Measurements from ENCODE around the gene GRK6. TPM values are rescaled to one million over a fixed set of nuclear protein-coding genes. Genes with fewer than 3 reads are reported as not detected.

Gene GRK6
- polyA plus RNA-seq = 16.6 TPM
- long read RNA-seq, donor 1, partial matches to known transcripts = 0 of 1 reads
- long read RNA-seq, donor 1, other reads (novel, unspliced or antisense) = 0 of 1 reads
- long read RNA-seq, donor 2, transcript GRK6-201 (16 exons, 2,939 nt) = major isoform, 5 of 6 reads
- long read RNA-seq, donor 2, partial matches to known transcripts = 0 of 6 reads
- long read RNA-seq, donor 2, other reads (novel, unspliced or antisense) = 0 of 6 reads
- long read RNA-seq, donor 3, transcript GRK6-201 (16 exons, 2,939 nt) = major isoform, 9 of 10 reads
- long read RNA-seq, donor 3, partial matches to known transcripts = 0 of 10 reads
- long read RNA-seq, donor 3, other reads (novel, unspliced or antisense) = 0 of 10 reads
- long read RNA-seq, donor 4 = 0 reads
- long read RNA-seq, donor 5, transcript GRK6-201 (16 exons, 2,939 nt) = major isoform, 6 of 6 reads
- long read RNA-seq, donor 5, partial matches to known transcripts = 0 of 6 reads
- long read RNA-seq, donor 5, other reads (novel, unspliced or antisense) = 0 of 6 reads
- long read RNA-seq, donor 6, transcript GRK6-201 (16 exons, 2,939 nt) = major isoform, 8 of 8 reads
- long read RNA-seq, donor 6, partial matches to known transcripts = 0 of 8 reads
- long read RNA-seq, donor 6, other reads (novel, unspliced or antisense) = 0 of 8 reads
- long read RNA-seq, donor 7, partial matches to known transcripts = 0 of 2 reads
- long read RNA-seq, donor 7, other reads (novel, unspliced or antisense) = 0 of 2 reads
- long read RNA-seq, donor 8, partial matches to known transcripts = 0 of 4 reads
- long read RNA-seq, donor 8, other reads (novel, unspliced or antisense) = 0 of 4 reads
- long read RNA-seq, donor 9, partial matches to known transcripts = 0 of 4 reads
- long read RNA-seq, donor 9, other reads (novel, unspliced or antisense) = 0 of 4 reads
- long read RNA-seq, donor 10, transcript GRK6-201 (16 exons, 2,939 nt) = major isoform, 7 of 7 reads
- long read RNA-seq, donor 10, partial matches to known transcripts = 0 of 7 reads
- long read RNA-seq, donor 10, other reads (novel, unspliced or antisense) = 0 of 7 reads
- long read RNA-seq, donor 11, transcript GRK6-201 (16 exons, 2,939 nt) = major isoform, 7 of 7 reads
- long read RNA-seq, donor 11, partial matches to known transcripts = 0 of 7 reads
- long read RNA-seq, donor 11, other reads (novel, unspliced or antisense) = 0 of 7 reads

GRCh38 chr5:177426566-177427210, at the start of gene GRK6:
TSS of gene GRK6 (plus strand) at chr5:177426676. CDS start at chr5:177426846, 170 bp downstream.
- Histone ChIP-seq H3K27ac (ENCODE audit: low read length) (peak within 1 kb of the TSS; percentile 91), H3K9me3 (ENCODE audit: control insufficient read depth, low read depth, low read length) (no peaks in the 10 kb centered on the region), H3K27me3 (ENCODE audit: control insufficient read depth, insufficient read depth, low read length) (no peaks in the 10 kb centered on the region), H3K4me1 (ENCODE audit: control insufficient read depth, insufficient read depth, low read length) (peaks cover 16% of the 10 kb centered on the region), H3K36me3 (ENCODE audit: control insufficient read depth, insufficient read depth, low read length) (peaks cover 11% of the 10 kb centered on the region), H3K4me3 (ENCODE audit: low read length) (peak within 1 kb of the TSS; percentile 57)
- peak; percentile 63 to 78 for DNase-seq
- WGBS (ENCODE audit: insufficient coverage, low lambda C conversion rate) = no CpG with 5 or more reads among the region's 82 CpGs

- H3K4me3 ChIP-seq (ENCODE audit: low read length) = no peak overlapping the region
- peaks cover 2% of the 10 kb centered on the region for H3K27me3 ChIP-seq (ENCODE audit: control insufficient read depth, insufficient read depth, low read length)
- no peak for DNase-seq
- peak overlapping the region; percentile 84 for H3K27ac ChIP-seq (ENCODE audit: low read length)
- H3K9me3 ChIP-seq (ENCODE audit: control insufficient read depth, low read depth, low read length) = no peaks in the 10 kb centered on the region
- peaks cover 18% of the 10 kb centered on the region for H3K4me1 ChIP-seq (ENCODE audit: control insufficient read depth, insufficient read depth, low read length)
- WGBS (ENCODE audit: insufficient coverage, low lambda C conversion rate) = no CpG with 5 or more reads among the region's 8 CpGs
- no peaks in the 10 kb centered on the region for H3K36me3 ChIP-seq (ENCODE audit: control insufficient read depth, insufficient read depth, low read length)
These were observed 48.4 kb upstream of the GRK6 start for GRCh38 chr5:177377851-177378776.

- Histone ChIP-seq H3K27ac (ENCODE audit: low read length) (peak overlapping the region; percentile 84), H3K36me3 (ENCODE audit: control insufficient read depth, insufficient read depth, low read length) (no peaks in the 10 kb centered on the region), H3K4me3 (ENCODE audit: low read length) (no peak overlapping the region), H3K4me1 (ENCODE audit: control insufficient read depth, insufficient read depth, low read length) (peaks cover 18% of the 10 kb centered on the region), H3K9me3 (ENCODE audit: control insufficient read depth, low read depth, low read length) (no peaks in the 10 kb centered on the region), H3K27me3 (ENCODE audit: control insufficient read depth, insufficient read depth, low read length) (peaks cover 9% of the 10 kb centered on the region)
- DNase-seq = peak; percentile 61 to 65
- WGBS (ENCODE audit: insufficient coverage, low lambda C conversion rate) = 100% methylated on average over 1 of the region's 15 CpGs
These were observed 47.3 kb upstream of the GRK6 start for GRCh38 chr5:177378884-177379883.

- H3K27ac ChIP-seq (ENCODE audit: low read length) = no peak overlapping the region
- no CpG with 5 or more reads among the region's 6 CpGs for WGBS (ENCODE audit: insufficient coverage, low lambda C conversion rate)
These were observed 45.7 kb upstream of the GRK6 start for GRCh38 chr5:177380805-177381126.

GRCh38 chr5:177382423-177383029, 44.0 kb upstream of the GRK6 start:
- Histone ChIP-seq H3K27ac (ENCODE audit: low read length) (no peak overlapping the region), H3K9me3 (ENCODE audit: control insufficient read depth, low read depth, low read length) (no peaks in the 10 kb centered on the region), H3K4me1 (ENCODE audit: control insufficient read depth, insufficient read depth, low read length) (peaks cover 17% of the 10 kb centered on the region), H3K36me3 (ENCODE audit: control insufficient read depth, insufficient read depth, low read length) (no peaks in the 10 kb centered on the region), H3K27me3 (ENCODE audit: control insufficient read depth, insufficient read depth, low read length) (peaks cover 11% of the 10 kb centered on the region), H3K4me3 (ENCODE audit: low read length) (no peak overlapping the region)
- WGBS (ENCODE audit: insufficient coverage, low lambda C conversion rate) = no CpG with 5 or more reads among the region's 11 CpGs
- no peak for DNase-seq

More at GRCh38 chr5:177380805-177381126, 45.7 kb upstream of the GRK6 start:
- H3K36me3 ChIP-seq (ENCODE audit: control insufficient read depth, insufficient read depth, low read length) = no peaks in the 10 kb centered on the region
- H3K4me1 ChIP-seq (ENCODE audit: control insufficient read depth, insufficient read depth, low read length) = peaks cover 18% of the 10 kb centered on the region
- H3K4me3 ChIP-seq (ENCODE audit: low read length) = no peak overlapping the region
- no peaks in the 10 kb centered on the region for H3K9me3 ChIP-seq (ENCODE audit: control insufficient read depth, low read depth, low read length)
- DNase-seq = no peak
- peaks cover 11% of the 10 kb centered on the region for H3K27me3 ChIP-seq (ENCODE audit: control insufficient read depth, insufficient read depth, low read length)

- H3K9me3 ChIP-seq (ENCODE audit: control insufficient read depth, low read depth, low read length) = no peaks in the 10 kb centered on the region
- H3K27ac ChIP-seq (ENCODE audit: low read length) = no peak overlapping the region
- no CpG with 5 or more reads among the region's 9 CpGs for WGBS (ENCODE audit: insufficient coverage, low lambda C conversion rate)
- no peak for DNase-seq
- peaks cover 11% of the 10 kb centered on the region for H3K4me1 ChIP-seq (ENCODE audit: control insufficient read depth, insufficient read depth, low read length)
- H3K36me3 ChIP-seq (ENCODE audit: control insufficient read depth, insufficient read depth, low read length) = no peaks in the 10 kb centered on the region
- no peak overlapping the region for H3K4me3 ChIP-seq (ENCODE audit: low read length)
- peaks cover 11% of the 10 kb centered on the region for H3K27me3 ChIP-seq (ENCODE audit: control insufficient read depth, insufficient read depth, low read length)
These were observed 43.3 kb upstream of the GRK6 start for GRCh38 chr5:177383181-177383580.

GRCh38 chr5:177384134-177384533, 42.3 kb upstream of the GRK6 start, which contains the start of gene SLC34A1:
TSS of gene SLC34A1 (plus strand) at chr5:177384434. CDS start at chr5:177385742, 1,308 bp downstream.
- H3K4me1 ChIP-seq (ENCODE audit: control insufficient read depth, insufficient read depth, low read length) = peaks cover 4% of the 10 kb centered on the region
- WGBS (ENCODE audit: insufficient coverage, low lambda C conversion rate) = no CpG with 5 or more reads among the region's 4 CpGs
- DNase-seq = no peak
- no peaks in the 10 kb centered on the region for H3K36me3 ChIP-seq (ENCODE audit: control insufficient read depth, insufficient read depth, low read length)
- H3K27me3 ChIP-seq (ENCODE audit: control insufficient read depth, insufficient read depth, low read length) = peaks cover 11% of the 10 kb centered on the region
- no peak within 1 kb of the TSS for H3K27ac ChIP-seq (ENCODE audit: low read length)
- no peak within 1 kb of the TSS for H3K4me3 ChIP-seq (ENCODE audit: low read length)
- no peaks in the 10 kb centered on the region for H3K9me3 ChIP-seq (ENCODE audit: control insufficient read depth, low read depth, low read length)

- H3K36me3 ChIP-seq (ENCODE audit: control insufficient read depth, insufficient read depth, low read length) = no peaks in the 10 kb centered on the region
- no peak overlapping the region for H3K4me3 ChIP-seq (ENCODE audit: low read length)
- DNase-seq = no peak
- no peaks in the 10 kb centered on the region for H3K9me3 ChIP-seq (ENCODE audit: control insufficient read depth, low read depth, low read length)
- no peak overlapping the region for H3K27ac ChIP-seq (ENCODE audit: low read length)
- WGBS (ENCODE audit: insufficient coverage, low lambda C conversion rate) = no CpG with 5 or more reads among the region's 11 CpGs
- H3K27me3 ChIP-seq (ENCODE audit: control insufficient read depth, insufficient read depth, low read length) = peaks cover 14% of the 10 kb centered on the region
- H3K4me1 ChIP-seq (ENCODE audit: control insufficient read depth, insufficient read depth, low read length) = peaks cover 6% of the 10 kb centered on the region
These were observed 40.8 kb upstream of the GRK6 start for GRCh38 chr5:177385720-177386119.

Measured in large intestine (tissue), 12 donors.